GM10248 (cell line): ENCODE results near the gene ZNF516.

Experiments used
- CTCF ChIA-PET: fragments of 300-600 bp; sonication (Branson Sonifier 250); formaldehyde crosslinking; extraction: SDS; loops from one replicate; lab custom pipeline; 2021; ENCODE audit warnings: antibody characterized with exemption; lab: Yijun Ruan, JAX
- POLR2A ChIA-PET: fragments of 350-650 bp; sonication (Branson Sonifier 250); formaldehyde crosslinking; extraction: SDS; loops from one replicate; lab custom pipeline; 2020; ENCODE audit warnings: antibody characterized with exemption; lab: Yijun Ruan, JAX
- DNase-seq: peaks from one replicate; pipeline ENCODE4 v3.0.0; 2012; ENCODE audit errors: extremely low spot score
- TF ChIP-seq, protein P1 (sequence below): IDR thresholded peaks from 2 replicates; pipeline ENCODE4 v1.5.1; 2012; ENCODE audit warnings: mild to moderate bottlenecking, low read depth; ENCODE audit errors: extremely low read depth, missing control alignments, control extremely low read depth

The ZNF516 gene

DNA sequence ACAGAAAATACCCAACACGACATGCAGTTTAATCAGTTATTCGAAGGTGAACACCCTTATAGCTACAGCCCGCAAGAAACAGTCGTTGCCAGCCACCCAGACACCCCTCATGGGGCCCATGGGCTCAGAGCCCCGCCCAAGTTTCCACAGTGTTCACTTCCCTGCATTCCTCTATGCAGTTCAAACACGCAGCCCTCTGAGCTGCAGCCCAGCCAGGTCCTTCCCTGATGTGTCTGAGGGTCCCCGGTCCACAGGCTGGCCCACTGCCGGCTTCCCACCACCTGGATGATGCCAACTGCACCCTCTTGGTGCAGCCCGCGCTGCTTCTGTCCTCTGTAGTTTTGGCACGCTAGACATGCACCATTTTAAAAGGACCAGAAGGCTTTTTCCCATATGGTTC, 87.4 kb downstream of the ZNF516 start:
- TF ChIP-seq, protein P1, sequence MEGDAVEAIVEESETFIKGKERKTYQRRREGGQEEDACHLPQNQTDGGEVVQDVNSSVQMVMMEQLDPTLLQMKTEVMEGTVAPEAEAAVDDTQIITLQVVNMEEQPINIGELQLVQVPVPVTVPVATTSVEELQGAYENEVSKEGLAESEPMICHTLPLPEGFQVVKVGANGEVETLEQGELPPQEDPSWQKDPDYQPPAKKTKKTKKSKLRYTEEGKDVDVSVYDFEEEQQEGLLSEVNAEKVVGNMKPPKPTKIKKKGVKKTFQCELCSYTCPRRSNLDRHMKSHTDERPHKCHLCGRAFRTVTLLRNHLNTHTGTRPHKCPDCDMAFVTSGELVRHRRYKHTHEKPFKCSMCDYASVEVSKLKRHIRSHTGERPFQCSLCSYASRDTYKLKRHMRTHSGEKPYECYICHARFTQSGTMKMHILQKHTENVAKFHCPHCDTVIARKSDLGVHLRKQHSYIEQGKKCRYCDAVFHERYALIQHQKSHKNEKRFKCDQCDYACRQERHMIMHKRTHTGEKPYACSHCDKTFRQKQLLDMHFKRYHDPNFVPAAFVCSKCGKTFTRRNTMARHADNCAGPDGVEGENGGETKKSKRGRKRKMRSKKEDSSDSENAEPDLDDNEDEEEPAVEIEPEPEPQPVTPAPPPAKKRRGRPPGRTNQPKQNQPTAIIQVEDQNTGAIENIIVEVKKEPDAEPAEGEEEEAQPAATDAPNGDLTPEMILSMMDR, result no peak
- CTCF ChIA-PET, result interaction anchor here (3.6 kb wide), 1 partner anchor 9 kb away, joined by 34 read pairs; no protein-coding TSS in a partner anchor
- DNase-seq, result no peak
- POLR2A ChIA-PET, result no interaction called here

DNA sequence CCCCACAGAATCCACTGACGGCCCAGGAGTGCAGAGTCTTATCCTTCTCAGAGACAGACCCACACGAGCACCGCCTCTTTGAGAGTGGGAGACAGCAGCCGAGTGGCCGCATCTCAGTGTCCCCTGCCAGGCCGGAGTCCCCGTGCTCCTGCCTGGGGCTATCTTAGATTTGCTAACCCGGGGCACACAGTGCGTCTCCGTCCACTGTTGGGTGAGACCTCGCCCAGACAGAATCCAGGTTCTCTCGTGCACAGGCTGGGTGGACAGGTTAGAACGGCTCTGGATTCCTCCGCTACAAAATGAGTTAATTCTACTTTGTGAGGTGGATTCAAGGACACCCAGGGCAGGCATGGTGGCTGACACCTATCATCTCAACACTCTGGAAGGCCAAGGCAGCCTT, 88.3 kb downstream of the ZNF516 start:
- CTCF ChIA-PET, result no interaction called here

DNA sequence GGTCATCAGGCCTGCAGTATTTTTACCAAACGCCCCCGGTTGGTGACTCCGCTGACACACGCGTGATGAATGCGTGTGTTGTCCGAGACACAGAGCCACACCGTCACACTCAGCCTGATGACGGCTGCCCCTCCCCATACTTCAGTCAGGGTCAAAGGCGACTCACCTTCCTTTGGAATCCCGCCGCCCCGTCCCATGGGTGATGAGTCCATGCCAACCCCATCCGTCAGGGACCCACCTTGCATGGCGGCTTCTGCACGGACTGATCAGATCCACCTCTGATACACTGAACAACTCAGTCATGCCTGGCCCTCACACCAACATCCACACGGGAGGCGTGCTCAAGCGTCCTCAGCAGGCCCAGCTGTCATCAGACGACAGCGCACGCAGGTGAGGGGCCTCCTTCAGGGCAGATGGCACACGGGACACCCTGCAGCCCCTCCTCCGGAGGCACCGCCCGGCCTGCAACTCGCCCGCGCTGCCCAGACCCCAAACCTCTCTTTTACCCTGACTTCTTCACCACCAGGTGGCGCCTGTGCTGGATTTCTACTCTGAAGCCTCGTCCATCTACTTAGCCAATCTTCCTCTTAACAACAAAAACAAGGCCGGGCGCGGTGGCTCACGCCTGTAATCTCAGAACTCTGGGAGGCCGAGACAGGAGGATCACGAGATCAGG, 89.2 kb downstream of the ZNF516 start:
- ChIA-PET CTCF (no interaction called here), POLR2A (no interaction called here)
- TF ChIP-seq, protein P1, result peak; percentile 11
- DNase-seq, result peak; percentile 66

More for the DNA sequence above, 88.3 kb downstream of the ZNF516 start:
- POLR2A ChIA-PET, result no interaction called here
- no peak for DNase-seq
- TF ChIP-seq, protein P1, result no peak

DNA sequence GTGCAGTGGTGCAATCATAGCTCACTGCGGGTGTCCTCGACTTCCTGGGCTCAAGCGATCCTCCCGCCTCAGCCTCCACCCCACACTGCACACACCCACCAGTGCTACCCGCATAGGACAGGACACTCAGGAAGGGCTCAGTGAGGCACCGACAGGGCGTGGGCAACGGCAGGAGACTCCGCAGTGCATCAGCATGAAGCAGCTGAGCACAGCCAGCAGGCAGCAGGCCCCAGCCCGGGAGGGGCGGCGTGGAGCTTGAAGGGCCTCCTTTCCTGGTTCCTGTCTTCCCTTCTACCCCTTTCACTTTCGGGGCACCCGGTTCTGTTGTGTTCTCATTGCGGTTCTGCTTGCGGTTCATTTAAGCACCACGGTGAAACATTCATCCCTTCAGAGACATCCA, 89.8 kb downstream of the ZNF516 start:
- CTCF ChIA-PET, result no interaction called here
- POLR2A ChIA-PET, result no interaction called here
- DNase-seq, result no peak
- TF ChIP-seq, protein P1, result no peak

- DNase-seq, result no peak
- ChIA-PET CTCF (no interaction called here), POLR2A (no interaction called here)
- TF ChIP-seq, protein P1, result no peak
Measured at GRCh38 chr18:76404345-76404831, 90.7 kb downstream of the ZNF516 start.

- no peak for DNase-seq
- CTCF ChIA-PET, result interaction anchor here (1.6 kb wide), 1 partner anchor 218 kb away, joined by 3 read pairs; no protein-coding TSS in a partner anchor
- TF ChIP-seq, protein P1, result no peak
- POLR2A ChIA-PET, result no interaction called here
Measured at GRCh38 chr18:76402026-76402990, 92.7 kb downstream of the ZNF516 start.
